ENCODE results near the gene BCL2L13.

DNA sequence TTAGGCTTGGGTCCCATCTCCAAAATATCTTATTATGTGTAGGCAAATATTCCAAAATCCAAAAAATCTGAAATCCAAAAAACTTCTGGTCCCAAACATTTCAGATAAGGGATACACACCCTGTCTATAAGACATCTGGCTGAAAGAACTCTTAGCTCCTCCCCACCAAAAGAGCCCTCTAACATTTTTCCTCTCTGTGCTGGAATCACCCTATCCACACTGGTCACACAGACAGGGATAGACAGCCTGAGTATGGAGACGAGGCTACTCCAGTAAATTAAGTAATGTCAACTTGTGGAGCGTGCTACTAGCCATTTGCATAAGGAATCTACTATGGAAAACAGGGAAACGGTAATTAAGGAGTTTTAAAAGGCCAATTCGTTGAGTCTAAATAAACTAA, 34.9 kb upstream of the BCL2L13 start:
- TF ChIP-seq, protein P1, sequence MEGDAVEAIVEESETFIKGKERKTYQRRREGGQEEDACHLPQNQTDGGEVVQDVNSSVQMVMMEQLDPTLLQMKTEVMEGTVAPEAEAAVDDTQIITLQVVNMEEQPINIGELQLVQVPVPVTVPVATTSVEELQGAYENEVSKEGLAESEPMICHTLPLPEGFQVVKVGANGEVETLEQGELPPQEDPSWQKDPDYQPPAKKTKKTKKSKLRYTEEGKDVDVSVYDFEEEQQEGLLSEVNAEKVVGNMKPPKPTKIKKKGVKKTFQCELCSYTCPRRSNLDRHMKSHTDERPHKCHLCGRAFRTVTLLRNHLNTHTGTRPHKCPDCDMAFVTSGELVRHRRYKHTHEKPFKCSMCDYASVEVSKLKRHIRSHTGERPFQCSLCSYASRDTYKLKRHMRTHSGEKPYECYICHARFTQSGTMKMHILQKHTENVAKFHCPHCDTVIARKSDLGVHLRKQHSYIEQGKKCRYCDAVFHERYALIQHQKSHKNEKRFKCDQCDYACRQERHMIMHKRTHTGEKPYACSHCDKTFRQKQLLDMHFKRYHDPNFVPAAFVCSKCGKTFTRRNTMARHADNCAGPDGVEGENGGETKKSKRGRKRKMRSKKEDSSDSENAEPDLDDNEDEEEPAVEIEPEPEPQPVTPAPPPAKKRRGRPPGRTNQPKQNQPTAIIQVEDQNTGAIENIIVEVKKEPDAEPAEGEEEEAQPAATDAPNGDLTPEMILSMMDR (IDR thresholded peaks at IDR 0.05; ENCODE audit: poor library complexity): no peak
- TF ChIP-seq EZH2phosphoT487 (IDR thresholded peaks at IDR 0.05; ENCODE audit: low read depth, severe bottlenecking, unreplicated experiment): no peak
- no peak for TF ChIP-seq EZH2 (IDR thresholded peaks at IDR 0.05; ENCODE audit: borderline replicate concordance)

All from hepatocyte (in vitro differentiated cells).